Peyer's patch (tissue), 4 donors: ENCODE results near the gene BAZ2A.

Experiments used
- CTCF ChIP-seq, 6 experiments: fragments of 450-650 bp in 4 of 6; fragments of 200-600 bp in 2 of 6; sonication (generic) in 1 of 6; IDR thresholded peaks; one replicate each; pipeline ENCODE4 v1.5.1; 2017 to 2019; ENCODE audit warnings: antibody characterized with exemption in 6 of 6, mild to moderate bottlenecking in 3 of 6, moderate library complexity in 1 of 6
- POLR2A ChIP-seq, 2 donors: fragments of 450-650 bp; IDR thresholded peaks; one replicate each; pipeline ENCODE4 v1.5.1; 2017; ENCODE audit warnings: antibody characterized with exemption in 2 of 2, mild to moderate bottlenecking in 2 of 2, moderate library complexity in 2 of 2

GRCh38 chr12:56634242-56634836, 4.2 kb upstream of the BAZ2A start:
- TF ChIP-seq POLR2A (IDR thresholded peaks at IDR 0.05) (peak in 1 of 2 donors; percentile 34), CTCF (IDR thresholded peaks at IDR 0.05) (no peak)
